Cardiac septum (tissue), 1 donor: ENCODE results near the gene GALNT6. TPM values are rescaled to one million over a fixed set of nuclear protein-coding genes. Genes with fewer than 3 reads are reported as not detected.
A peak's percentile ranks its signal among the peaks of the same experiment; 100 is the strongest.
"Not testable (repeated sequence)": the region's sequence is repeated elsewhere in the genome, so short reads cannot be mapped to it uniquely, and the experiment has no call there.

Experiments
- DNase-seq: peaks from one replicate; pipeline ENCODE4 v3.0.0-alpha.2; 2020; ENCODE audit warnings: low spot score
- intact Hi-C: fragments of 100-400 bp; cut with DNase I; formaldehyde crosslinking; loops from one replicate; pipeline ENCODE4 v1.14.0; 2022
- total RNA-seq: library from RNA; stranded (reverse); fragmentation: NEBNext Ultra II Directional; extraction: Animal tissue kit (Norgen Biotek cat#: 25700); gene quantifications from one replicate; pipeline ENCODE4 v1.2.1, GENCODE V29; 2021
- donor health status: DM: no; HTN: no; CAD: no.

GALNT6 gene
- total RNA-seq, 1 donor from 2014 or later = 0.65 TPM

DNA sequence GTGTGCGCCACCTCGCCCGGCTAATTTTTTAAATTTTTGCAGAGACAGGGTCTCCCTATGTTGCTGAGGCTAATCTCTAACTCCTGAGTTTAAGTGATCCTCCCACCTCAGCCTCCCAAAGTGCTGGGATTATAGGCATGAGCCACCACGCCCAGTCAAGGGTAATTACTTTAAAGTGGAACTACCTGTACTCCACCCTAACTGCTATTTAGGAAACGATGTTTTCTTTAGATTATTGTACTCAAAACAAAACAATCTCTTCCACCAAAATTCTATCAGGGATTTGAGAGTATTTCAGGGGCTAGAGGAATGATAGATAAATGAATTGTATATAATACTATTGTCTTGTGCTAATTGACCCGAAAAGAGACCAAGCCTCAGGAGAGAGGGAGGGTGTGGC, 57.7 kb downstream of the GALNT6 start:
- no peak for DNase-seq
- intact Hi-C loops = no loop called here

GRCh38 chr12:51330186-51330585, 61.0 kb downstream of the GALNT6 start:
- no peak for DNase-seq
- intact Hi-C loops = no loop called here

GRCh38 chr12:51329742-51330141, 61.5 kb downstream of the GALNT6 start:
- intact Hi-C loops = no loop called here
- no peak for DNase-seq

- DNase-seq = no peak
- intact Hi-C loops = no loop called here
These were observed 62.6 kb downstream of the GALNT6 start for GRCh38 chr12:51328587-51328986.

DNA sequence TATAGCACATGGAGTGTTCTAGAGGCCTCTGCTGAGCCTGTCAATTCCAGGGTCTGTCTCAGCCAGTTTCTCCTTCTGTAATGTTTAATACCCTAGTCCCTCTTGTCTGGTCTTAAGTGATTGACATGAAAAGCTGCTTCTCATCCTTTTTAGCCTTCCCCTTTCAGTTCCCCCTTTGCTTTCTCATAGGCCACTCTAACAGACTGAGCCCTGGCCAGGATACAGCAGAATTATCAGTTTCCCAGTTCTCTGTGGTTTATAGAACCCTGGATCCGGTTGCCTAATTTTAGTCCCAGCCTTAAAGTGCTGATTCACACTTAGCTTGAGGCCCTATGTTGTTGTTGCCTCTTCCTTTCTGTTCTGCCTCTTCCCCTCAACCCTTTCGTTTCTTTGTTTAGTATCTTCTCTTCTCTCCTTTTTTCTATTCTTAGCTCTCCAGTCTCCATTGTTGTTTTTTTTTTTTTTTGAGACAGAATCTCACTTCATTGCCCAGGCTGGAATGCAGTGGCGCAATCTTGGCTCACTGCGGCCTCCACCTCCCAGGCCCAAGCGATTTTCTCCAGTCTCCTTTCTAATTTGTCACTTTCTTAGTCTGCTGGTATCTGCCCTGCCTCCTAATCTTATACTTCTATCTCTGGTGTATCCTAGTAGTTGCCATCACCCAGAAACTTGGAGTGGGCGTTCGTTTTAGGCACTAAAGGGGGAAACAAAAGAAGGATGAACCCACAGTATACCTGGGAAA, 64.3 kb downstream of the GALNT6 start:
- DNase-seq = no peak
- intact Hi-C loops = no loop called here

DNA sequence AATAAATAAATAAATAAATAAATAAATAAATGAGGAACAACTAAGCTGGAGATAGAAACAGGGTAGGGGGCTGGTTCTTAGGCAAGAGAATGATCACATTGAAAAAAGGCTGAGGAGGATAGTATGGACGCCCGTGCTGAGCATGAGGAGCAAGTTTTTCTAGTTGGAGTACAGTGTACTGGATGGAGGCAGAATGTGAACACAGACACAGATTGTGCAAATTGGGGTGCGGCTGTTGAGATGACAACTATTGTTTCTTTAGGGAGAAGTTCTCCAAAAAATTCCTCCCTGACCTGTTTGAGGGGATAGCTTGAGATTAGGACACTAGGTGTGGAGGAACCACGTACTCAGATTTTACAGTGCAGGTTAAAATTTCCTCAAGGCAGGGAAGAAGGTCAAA, 66.3 kb downstream of the GALNT6 start:
- no peak for DNase-seq

GRCh38 chr12:51323966-51324895, 67.0 kb downstream of the GALNT6 start, which contains the start of gene BIN2:
Gene BIN2, minus strand, starts transcription at chr12:51324174. Its CDS starts 72 bp downstream, at chr12:51324102.
- DNase-seq = peak; percentile 84
- intact Hi-C loops = no loop called here

More for the DNA sequence above, 66.3 kb downstream of the GALNT6 start:
- intact Hi-C loops = no loop called here

- intact Hi-C loops = no loop called here
- DNase-seq = no peak
These were observed 67.8 kb downstream of the GALNT6 start for GRCh38 chr12:51323317-51323960.

- intact Hi-C loops = no loop called here
- DNase-seq = no peak
These were observed 68.8 kb downstream of the GALNT6 start for GRCh38 chr12:51322452-51322851.

GRCh38 chr12:51321882-51322281, 69.3 kb downstream of the GALNT6 start:
- intact Hi-C loops = no loop called here
- DNase-seq = no peak

- DNase-seq = no peak
- intact Hi-C loops = no loop called here
These were observed 70.4 kb downstream of the GALNT6 start for GRCh38 chr12:51320695-51321320.

DNA sequence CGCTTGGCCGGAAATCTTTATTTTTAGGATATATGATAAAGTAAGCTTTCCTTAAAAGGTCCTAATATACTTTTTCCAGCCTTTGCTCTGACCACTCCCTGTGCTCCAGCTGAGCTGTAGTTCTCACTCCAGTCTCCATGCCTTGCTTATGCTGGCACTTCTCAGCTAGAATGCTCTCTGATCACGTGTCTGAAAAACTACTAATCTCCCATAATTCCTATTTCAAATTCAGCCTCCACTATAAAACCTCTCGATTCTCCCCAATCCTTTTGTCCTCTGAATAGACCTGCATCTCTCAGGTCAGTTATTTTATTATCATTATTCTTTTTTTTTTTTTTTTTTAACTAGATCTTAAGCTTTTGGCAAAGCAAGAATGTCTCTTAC, 70.9 kb downstream of the GALNT6 start:
- intact Hi-C loops = no loop called here

GRCh38 chr12:51318846-51319599, 72.2 kb downstream of the GALNT6 start:
- intact Hi-C loops = no loop called here
- DNase-seq = no peak

More for the DNA sequence above, 70.9 kb downstream of the GALNT6 start:
- DNase-seq = no peak

GRCh38 chr12:51318057-51318806, 73.0 kb downstream of the GALNT6 start:
- intact Hi-C loops = not testable (repeated sequence)

GRCh38 chr12:51311389-51311788, 79.8 kb downstream of the GALNT6 start:
- DNase-seq = no peak
- intact Hi-C loops = no loop called here

More at GRCh38 chr12:51318057-51318806, 73.0 kb downstream of the GALNT6 start:
- not testable (repeated sequence) for DNase-seq

DNA sequence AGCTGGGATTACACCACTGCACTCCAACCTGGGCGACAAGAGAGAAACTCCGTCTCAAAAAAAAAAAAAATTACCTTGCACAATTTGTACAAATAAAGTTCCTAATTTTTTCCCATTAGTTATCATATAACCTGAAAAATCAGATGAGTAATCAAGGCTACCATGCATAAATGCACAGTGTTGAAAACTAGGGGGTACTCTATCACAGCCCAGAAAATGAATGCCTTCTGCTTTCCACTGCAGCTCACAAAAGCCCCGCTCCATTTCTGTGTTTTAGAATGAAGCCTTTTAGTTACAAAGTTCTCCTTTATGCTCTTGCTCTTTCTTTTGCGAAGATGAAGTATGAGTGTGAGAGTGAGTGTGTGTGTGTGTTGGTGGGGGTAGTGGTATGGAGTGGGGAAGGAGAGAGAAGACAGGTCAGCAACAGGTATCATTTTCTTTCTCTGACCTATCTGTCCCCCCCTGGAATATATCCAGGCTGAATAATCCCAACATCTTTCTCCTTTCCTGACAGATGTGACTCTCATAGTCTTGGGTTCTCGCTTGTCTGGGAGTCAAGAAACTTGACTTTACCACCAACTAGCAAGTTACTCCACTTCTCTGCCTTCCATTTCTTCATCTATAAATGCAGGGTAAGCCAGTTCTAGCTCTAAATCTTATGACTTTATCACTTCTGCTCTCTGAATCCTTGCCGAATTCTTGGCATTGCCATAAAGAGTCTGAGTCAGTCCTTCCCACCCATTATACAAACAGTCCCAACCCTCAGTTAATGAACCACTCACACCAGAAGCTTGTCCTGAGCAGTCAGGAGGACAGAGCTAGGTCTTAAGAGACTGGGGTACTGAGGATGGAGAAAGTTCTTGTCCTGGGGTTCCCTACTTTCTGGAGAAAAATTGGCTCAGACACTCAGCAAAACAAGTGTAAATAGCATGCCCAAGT, 83.3 kb downstream of the GALNT6 start:
- no peak for DNase-seq
- intact Hi-C loops = no loop called here

DNA sequence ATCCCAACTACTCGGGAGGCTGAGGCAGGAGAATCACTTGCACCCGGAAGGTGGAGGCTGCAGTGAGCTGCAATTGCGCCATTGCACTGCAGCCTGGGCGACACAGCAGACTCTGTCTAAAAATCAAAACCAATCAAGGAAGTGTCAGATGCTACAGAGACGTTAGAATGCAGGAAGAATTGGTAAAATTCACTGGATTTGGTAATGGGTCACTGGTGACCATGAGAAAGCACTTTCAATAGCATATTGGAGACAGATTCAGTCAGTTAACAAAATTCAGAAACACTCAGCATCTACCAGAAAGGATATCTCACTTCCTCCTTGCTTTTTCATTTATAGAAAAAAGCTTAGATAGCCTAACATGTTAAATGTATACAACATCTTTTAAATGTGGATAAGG, 84.7 kb downstream of the GALNT6 start:
- intact Hi-C loops = no loop called here
- no peak for DNase-seq
